ENCODE measurements around the gene CCDC197.

The CCDC197 gene

GRCh38 chr14:94022532-94023411, 25.7 kb downstream of the CCDC197 start:
- TF ChIP-seq ZNF10 (tag by site-specific recombination; IDR thresholded peaks at IDR 0.05): no peak
- no peak for TF ChIP-seq ZNF488 (tag by site-specific recombination; IDR thresholded peaks at IDR 0.05)
- no peak for TF ChIP-seq ZNF341 (tag by site-specific recombination; IDR thresholded peaks at IDR 0.05; ENCODE audit: low read depth)
- TF ChIP-seq ZNF423 (tag by site-specific recombination; IDR thresholded peaks at IDR 0.05): no peak
- no peak for TF ChIP-seq ZNF335 (tag by site-specific recombination; conservative IDR thresholded peaks at IDR 0.05)
- TF ChIP-seq ZFP37 (tag by site-specific recombination; IDR thresholded peaks at IDR 0.05): no peak
- Histone ChIP-seq H3K27ac (ENCODE audit: extremely low read depth, low read depth, low read length) (no peak overlapping the region), H3K4me3 (ENCODE audit: low read depth, low read length) (no peak overlapping the region), H3K4me1 (ENCODE audit: control insufficient read depth, insufficient read depth, low read length) (no peaks in the 10 kb centered on the region), H3K36me3 (ENCODE audit: control insufficient read depth in 2 of 2, insufficient read depth in 1 of 2, low read length in 2 of 2) (no peaks in the 10 kb centered on the region), H3K9me3 (ENCODE audit: control insufficient read depth, insufficient read depth, low read depth, low read length) (no peaks in the 10 kb centered on the region)
- ChIA-PET POLR2A (no interaction called here), CTCF (interaction anchor here (1.1 to 4.4 kb wide), 3 partner anchors 13 to 101 kb away, joined by 3 to 17 read pairs (median 9); no protein-coding TSS in a partner anchor)

- no peak overlapping the region for H3K27ac ChIP-seq (ENCODE audit: extremely low read depth, low read depth, low read length)
- no peaks in the 10 kb centered on the region for H3K4me1 ChIP-seq (ENCODE audit: control insufficient read depth, insufficient read depth, low read length)
- TF ChIP-seq ZNF768 (tag by site-specific recombination; IDR thresholded peaks at IDR 0.05) (peak; percentile 81), ZNF692 (tag by site-specific recombination; IDR thresholded peaks at IDR 0.05) (no peak)
- CTCF ChIA-PET: interaction anchor here (3.1 kb wide), 1 partner anchor 12 kb away, joined by 25 read pairs; no protein-coding TSS in a partner anchor
- H3K36me3 ChIP-seq (ENCODE audit: control insufficient read depth in 2 of 2, insufficient read depth in 1 of 2, low read length in 2 of 2): no peaks in the 10 kb centered on the region
- no peaks in the 10 kb centered on the region for H3K9me3 ChIP-seq (ENCODE audit: control insufficient read depth, insufficient read depth, low read depth, low read length)
- no peak overlapping the region for H3K4me3 ChIP-seq (ENCODE audit: low read depth, low read length)
- POLR2A ChIA-PET: no interaction called here
Observed at GRCh38 chr14:94024549-94024948, 27.4 kb downstream of the CCDC197 start.

GRCh38 chr14:94025720-94026119, 28.6 kb downstream of the CCDC197 start:
- no peaks in the 10 kb centered on the region for H3K9me3 ChIP-seq (ENCODE audit: control insufficient read depth, insufficient read depth, low read depth, low read length)
- TF ChIP-seq ZBTB17 (tag by site-specific recombination; IDR thresholded peaks at IDR 0.05) (peak; percentile 57; the same call in 1 of the 2 replicates), ZNF391 (tag by site-specific recombination; IDR thresholded peaks at IDR 0.05; ENCODE audit: borderline replicate concordance, low read depth) (no peak), ZNF335 (tag by site-specific recombination; conservative IDR thresholded peaks at IDR 0.05) (peak; percentile 40; the same call in 1 of the 2 replicates)
- H3K27ac ChIP-seq (ENCODE audit: extremely low read depth, low read depth, low read length): no peak overlapping the region
- ChIA-PET POLR2A (interaction anchor here (0.7 kb wide), 1 partner anchor 70 kb away, joined by 3 read pairs; no protein-coding TSS in a partner anchor), CTCF (interaction anchor here (0.9 to 3.1 kb wide), 4 partner anchors 11 to 86 kb away, joined by 3 to 25 read pairs (median 4); no protein-coding TSS in a partner anchor)
- no peaks in the 10 kb centered on the region for H3K4me1 ChIP-seq (ENCODE audit: control insufficient read depth, insufficient read depth, low read length)
- no peak overlapping the region for H3K4me3 ChIP-seq (ENCODE audit: low read depth, low read length)
- no peaks in the 10 kb centered on the region for H3K36me3 ChIP-seq (ENCODE audit: control insufficient read depth in 2 of 2, insufficient read depth in 1 of 2, low read length in 2 of 2)

- H3K36me3 ChIP-seq (ENCODE audit: control insufficient read depth in 2 of 2, insufficient read depth in 1 of 2, low read length in 2 of 2): no peaks in the 10 kb centered on the region
- ChIA-PET CTCF (interaction anchor here (0.9 to 3.1 kb wide), 4 partner anchors 10 to 86 kb away, joined by 3 to 25 read pairs (median 4); no protein-coding TSS in a partner anchor), POLR2A (interaction anchor here (0.7 kb wide), 1 partner anchor 69 kb away, joined by 3 read pairs; no protein-coding TSS in a partner anchor)
- no peak within 1 kb of the TSS for H3K27ac ChIP-seq (ENCODE audit: extremely low read depth, low read depth, low read length)
- no peaks in the 10 kb centered on the region for H3K4me1 ChIP-seq (ENCODE audit: control insufficient read depth, insufficient read depth, low read length)
- peak within 1 kb of the TSS; percentile 63 for H3K4me3 ChIP-seq (ENCODE audit: low read depth, low read length)
- no peaks in the 10 kb centered on the region for H3K9me3 ChIP-seq (ENCODE audit: control insufficient read depth, insufficient read depth, low read depth, low read length)
- TF ChIP-seq KLF16 (tag by site-specific recombination; IDR thresholded peaks at IDR 0.05) (peak; percentile 99), ZNF610 (tag by site-specific recombination; IDR thresholded peaks at IDR 0.05; ENCODE audit: borderline replicate concordance) (peak; percentile 82; the same call in 1 of the 2 replicates), ZNF398 (tag by site-specific recombination; IDR thresholded peaks at IDR 0.05) (peak; percentile 88), ZFP3 (tag by site-specific recombination; IDR thresholded peaks at IDR 0.05; ENCODE audit: low read depth) (no peak), ZEB2 (tag by site-specific recombination; IDR thresholded peaks at IDR 0.05) (peak; percentile 84), ZNF692 (tag by site-specific recombination; IDR thresholded peaks at IDR 0.05) (peak; percentile 75), ZNF239 (tag by site-specific recombination; IDR thresholded peaks at IDR 0.05) (no peak), KLF1 (tag by site-specific recombination; IDR thresholded peaks at IDR 0.05) (peak; percentile 88), ZNF791 (tag by site-specific recombination; IDR thresholded peaks at IDR 0.05) (no peak), ZNF660 (tag by site-specific recombination; IDR thresholded peaks at IDR 0.05) (0 out of 2 replicates have a peak, but pooled peaks have one; percentile 38), ZNF768 (tag by site-specific recombination; IDR thresholded peaks at IDR 0.05) (no peak)
Observed at GRCh38 chr14:94026173-94026888, 29.2 kb downstream of the CCDC197 start, which contains the start of gene OTUB2. OTUB2 (plus strand) TSS chr14:94026340; CDS start chr14:94026538, 198 bp downstream.
